GM12875 (cell line): ENCODE data around the gene ERAS.
"Not testable (repeated sequence)": the region's sequence is repeated elsewhere in the genome, so short reads cannot be mapped to it uniquely, and the experiment has no call there.

ENCODE experiments used
- H3K4me3 ChIP-seq: one replicate; pipeline ENCODE4 v1.5.1; 2011; ENCODE audit warnings: low read depth, low read length, control low read depth
- TF ChIP-seq, protein P1 (sequence below): IDR thresholded peaks from 2 replicates; pipeline ENCODE4 v1.5.1; 2011; ENCODE audit warnings: low read depth, mild to moderate bottlenecking, control low read depth, inconsistent platforms, low read length, moderate library complexity, borderline replicate concordance; ENCODE audit not compliant: insufficient read depth

ERAS gene

DNA sequence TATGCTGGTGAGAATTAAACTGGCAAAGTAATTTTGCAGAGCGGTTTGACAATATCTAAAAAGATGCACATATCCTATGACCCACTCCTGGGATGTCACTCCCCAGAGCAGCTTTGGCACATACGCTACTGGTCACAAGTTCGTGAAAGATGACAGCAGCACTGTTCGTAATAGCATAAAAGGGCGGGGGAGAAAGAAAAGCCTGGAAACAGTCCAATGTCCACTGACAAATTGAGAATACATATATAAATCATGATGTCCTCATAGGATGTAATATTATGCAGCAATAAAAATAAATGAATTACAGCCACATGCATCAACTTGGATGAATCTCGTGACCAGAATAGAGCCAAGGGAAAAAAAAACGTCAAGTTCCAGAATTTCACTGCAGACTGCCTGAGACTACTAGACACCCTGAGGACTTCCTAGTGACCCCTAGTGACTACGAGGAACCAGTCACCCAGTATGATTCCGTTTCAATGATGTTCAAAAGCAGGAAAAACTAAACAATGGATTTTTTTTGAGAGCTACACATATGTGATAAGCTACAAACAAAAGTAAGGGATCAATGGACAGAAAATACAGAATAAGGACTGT lies 7.3 kb downstream of the ERAS start:
- TF ChIP-seq, protein P1, sequence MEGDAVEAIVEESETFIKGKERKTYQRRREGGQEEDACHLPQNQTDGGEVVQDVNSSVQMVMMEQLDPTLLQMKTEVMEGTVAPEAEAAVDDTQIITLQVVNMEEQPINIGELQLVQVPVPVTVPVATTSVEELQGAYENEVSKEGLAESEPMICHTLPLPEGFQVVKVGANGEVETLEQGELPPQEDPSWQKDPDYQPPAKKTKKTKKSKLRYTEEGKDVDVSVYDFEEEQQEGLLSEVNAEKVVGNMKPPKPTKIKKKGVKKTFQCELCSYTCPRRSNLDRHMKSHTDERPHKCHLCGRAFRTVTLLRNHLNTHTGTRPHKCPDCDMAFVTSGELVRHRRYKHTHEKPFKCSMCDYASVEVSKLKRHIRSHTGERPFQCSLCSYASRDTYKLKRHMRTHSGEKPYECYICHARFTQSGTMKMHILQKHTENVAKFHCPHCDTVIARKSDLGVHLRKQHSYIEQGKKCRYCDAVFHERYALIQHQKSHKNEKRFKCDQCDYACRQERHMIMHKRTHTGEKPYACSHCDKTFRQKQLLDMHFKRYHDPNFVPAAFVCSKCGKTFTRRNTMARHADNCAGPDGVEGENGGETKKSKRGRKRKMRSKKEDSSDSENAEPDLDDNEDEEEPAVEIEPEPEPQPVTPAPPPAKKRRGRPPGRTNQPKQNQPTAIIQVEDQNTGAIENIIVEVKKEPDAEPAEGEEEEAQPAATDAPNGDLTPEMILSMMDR, result no peak
- H3K4me3 ChIP-seq, result no peak overlapping the region

DNA sequence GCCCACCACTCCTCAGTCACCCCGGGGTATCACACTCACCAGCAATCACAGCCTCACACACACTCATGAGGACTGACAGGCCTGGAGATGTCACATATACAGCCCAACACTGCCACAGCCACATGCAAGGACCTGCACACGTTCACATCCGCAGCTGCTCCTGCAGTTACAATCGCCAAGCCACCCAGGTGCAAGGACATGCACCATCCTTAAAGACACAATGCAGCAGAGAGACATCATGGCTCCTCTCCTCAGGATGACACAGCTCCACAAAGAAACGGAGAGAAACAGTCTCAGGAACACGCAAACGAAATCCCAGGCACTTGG lies 8.0 kb downstream of the ERAS start:
- TF ChIP-seq, protein P1, result no peak
- H3K4me3 ChIP-seq, result no peak overlapping the region

DNA sequence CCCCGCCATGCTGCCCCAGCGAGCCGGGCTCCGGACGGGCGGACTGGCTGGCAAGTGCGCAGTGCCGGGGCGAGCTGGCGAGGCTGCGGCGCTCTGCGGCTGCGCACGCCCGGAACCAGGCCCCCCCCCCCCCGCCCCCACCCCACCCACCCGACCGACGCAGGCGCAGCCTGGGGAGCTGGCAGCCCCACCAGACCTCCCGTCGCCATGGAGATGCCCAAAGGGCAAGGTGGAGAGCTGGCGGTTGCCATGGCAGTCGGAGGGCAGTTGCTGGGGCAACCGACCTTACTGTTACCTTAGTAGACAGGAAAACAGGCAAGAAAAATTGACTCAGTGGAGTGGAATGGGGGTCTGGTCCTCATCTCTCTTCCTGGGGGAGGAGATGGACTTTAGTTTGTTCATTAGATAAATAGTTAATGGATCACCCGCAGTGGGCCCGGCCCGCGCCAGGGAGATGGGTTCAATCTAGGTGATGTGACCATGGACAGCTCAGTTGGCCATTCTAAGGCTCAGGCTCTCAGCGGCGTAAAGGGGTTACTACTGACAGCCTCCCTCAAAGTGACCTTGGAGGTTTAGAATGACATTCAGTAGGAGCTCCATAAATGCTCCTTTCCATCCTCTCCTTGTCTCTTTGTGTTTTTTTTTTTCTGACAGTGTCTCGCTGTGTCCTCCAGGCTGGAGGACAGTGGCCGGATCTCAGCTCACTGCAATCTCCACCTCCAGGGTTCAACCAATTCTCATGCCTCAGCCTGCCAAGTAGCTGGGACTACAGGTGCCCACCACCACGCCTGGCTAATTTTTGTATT lies 9.4 kb downstream of the ERAS start, which contains the start of gene PCSK1N:
TSS of gene PCSK1N (minus strand) at position 87 of the 806 bp plus-strand sequence. CDS start at position 9, 78 bp downstream.
- TF ChIP-seq, protein P1, result no peak
- no peak within 1 kb of the TSS for H3K4me3 ChIP-seq

DNA sequence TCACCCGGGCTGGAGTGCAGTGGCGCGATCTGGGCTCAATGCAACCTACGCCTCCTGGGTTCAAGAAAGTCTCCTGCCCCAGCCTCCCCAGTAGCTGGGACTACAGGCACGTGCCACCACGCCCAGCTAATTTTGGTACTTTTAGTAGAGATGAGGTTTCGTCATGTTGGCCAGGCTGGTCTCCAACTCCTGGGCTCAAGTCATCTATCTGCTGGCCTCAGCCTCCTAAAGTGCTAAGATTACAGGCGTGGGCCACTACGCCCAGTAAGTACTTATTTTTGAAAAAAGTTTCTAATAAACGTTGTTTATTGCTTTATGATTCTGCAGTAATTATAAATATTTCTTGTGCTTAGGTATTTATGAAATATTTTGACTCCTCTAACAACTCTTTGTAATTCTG lies 13.4 kb downstream of the ERAS start:
- TF ChIP-seq, protein P1, result no peak
- no peak overlapping the region for H3K4me3 ChIP-seq

DNA sequence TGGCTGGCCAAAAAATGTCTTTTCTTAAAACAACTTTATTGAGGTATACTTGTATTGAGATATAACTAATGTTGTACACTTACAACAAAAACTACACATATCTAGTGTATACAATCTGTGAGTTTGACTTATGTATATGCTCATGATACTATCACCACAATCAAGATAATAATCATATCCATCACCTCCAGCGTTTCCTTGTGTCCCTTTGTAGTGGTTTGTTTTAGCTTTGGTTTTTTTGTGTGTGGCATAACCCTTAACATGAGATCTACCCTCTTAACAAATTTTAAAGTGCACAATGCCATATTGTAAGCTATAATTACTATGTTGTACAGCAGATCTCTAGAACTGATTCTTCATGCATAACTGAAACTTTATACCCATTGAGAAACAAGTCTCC lies 22.5 kb downstream of the ERAS start:
- TF ChIP-seq, protein P1, result no peak

DNA sequence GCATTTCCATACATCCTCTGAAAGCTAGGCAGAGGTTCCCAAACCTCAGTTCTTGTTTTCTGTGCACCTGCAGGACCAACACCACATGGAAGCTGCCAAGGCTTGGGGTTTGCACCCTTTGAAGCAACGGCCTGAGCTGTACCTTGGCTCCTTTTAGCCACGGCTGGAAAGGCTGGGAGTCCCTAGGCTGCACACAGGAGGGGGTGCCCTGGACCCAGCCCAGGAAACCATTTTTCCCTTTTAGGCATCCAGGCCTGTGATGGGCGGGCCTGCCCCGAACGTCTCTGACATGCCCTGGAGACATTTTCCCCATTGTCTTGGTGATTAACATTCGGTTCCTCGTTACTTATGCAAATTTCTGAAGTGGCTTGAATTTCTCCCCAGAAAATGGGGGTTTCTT lies 26.5 kb downstream of the ERAS start:
- no peak overlapping the region for H3K4me3 ChIP-seq
- TF ChIP-seq, protein P1, result no peak

More for the DNA sequence above, 22.5 kb downstream of the ERAS start:
- H3K4me3 ChIP-seq, result no peak overlapping the region

DNA sequence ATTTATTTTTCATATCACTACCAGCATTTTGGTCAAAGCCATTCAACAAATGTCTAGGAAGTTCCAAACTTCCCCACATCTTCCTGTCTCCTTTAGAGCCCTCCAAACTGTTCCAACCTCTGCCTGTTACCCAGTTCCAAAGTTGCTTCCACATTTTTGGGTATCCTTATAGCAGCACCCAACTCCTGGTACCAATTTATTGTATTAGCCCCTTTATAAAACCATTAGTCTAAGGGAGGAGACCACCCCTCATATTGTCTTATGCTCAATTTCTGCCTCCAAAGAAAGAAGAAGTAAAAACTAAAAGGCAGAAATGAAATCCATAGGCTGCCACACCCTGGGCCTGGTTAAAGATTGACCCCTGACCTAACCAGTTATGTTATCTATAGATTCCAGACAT lies 27.2 kb downstream of the ERAS start:
- not testable (repeated sequence) for H3K4me3 ChIP-seq

DNA sequence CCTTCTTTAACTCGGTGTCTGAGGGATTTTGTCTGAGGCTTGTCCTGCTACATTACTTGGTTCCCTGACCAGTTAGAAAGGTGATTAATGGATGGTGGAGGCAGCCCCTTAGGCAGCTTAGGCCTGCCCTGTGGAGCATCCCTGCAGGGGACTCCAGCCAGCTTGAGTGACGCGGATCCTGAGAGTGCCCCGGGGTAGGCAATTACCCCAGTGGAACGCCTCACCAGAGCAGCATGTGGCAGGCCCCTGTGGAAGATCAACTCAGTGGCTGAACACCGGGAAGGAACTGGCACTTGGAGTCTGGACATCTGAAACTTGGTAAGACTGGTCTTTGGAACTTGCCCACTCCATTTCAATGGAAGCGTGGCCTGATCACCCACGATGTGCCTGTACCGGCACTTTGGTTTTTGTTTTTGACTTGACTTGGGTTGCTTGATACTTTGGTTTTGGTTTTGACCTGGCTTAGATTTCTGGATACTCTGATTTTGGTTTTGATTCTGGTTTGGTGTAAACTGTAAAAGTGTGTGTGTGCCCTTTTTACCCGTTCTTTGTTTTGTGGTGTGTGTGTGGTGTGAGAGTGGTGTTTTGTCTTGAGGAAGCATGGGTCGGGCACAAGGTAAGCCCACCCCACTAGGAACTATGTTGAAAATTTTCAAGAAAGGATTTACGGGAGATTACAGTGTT lies 27.9 kb downstream of the ERAS start:
- not testable (repeated sequence) for H3K4me3 ChIP-seq
